Kidney (tissue), 14 donors: ENCODE data around the gene OGFOD2. TPM values are rescaled to one million over a fixed set of nuclear protein-coding genes. Genes with fewer than 3 reads are reported as not detected.
"Not testable (repeated sequence)": the region's sequence is repeated elsewhere in the genome, so short reads cannot be mapped to it uniquely, and the experiment has no call there.

Source experiments
- DNase-seq, 5 donors: peaks; one replicate each; pipeline ENCODE4 v3.0.0-alpha.2; 2013 to 2020
- FAIRE-seq: peaks from 2 replicates; lab custom pipeline; 2012; peaks lifted over from hg19 to GRCh38; lab: Jason Lieb, UNC
- H3K27ac ChIP-seq, 2 donors: one replicate each; pipeline ENCODE4 v1.7.0; 2013; ENCODE audit warnings: low read depth in 2 of 2, low read length in 2 of 2, inconsistent platforms in 1 of 2
- H3K27me3 ChIP-seq: one replicate; pipeline ENCODE4 v1.7.1; 2013; ENCODE audit warnings: low read length, inconsistent platforms; ENCODE audit not compliant: control insufficient read depth, insufficient read depth
- H3K36me3 ChIP-seq, 3 donors: one replicate each; pipeline versions ENCODE4 v1.7.0 to v1.7.1; 2013; ENCODE audit warnings: low read length in 3 of 3, control low read depth in 1 of 3, inconsistent platforms in 1 of 3; ENCODE audit not compliant: insufficient read depth in 3 of 3, control insufficient read depth in 2 of 3
- H3K4me1 ChIP-seq, 3 donors: one replicate each; pipeline versions ENCODE4 v1.7.0 to v1.7.1; 2013; ENCODE audit warnings: low read length in 3 of 3, inconsistent platforms in 1 of 3, low read depth in 1 of 3; ENCODE audit not compliant: control insufficient read depth in 2 of 3, insufficient read depth in 2 of 3
- H3K4me3 ChIP-seq, 3 donors: one replicate each; pipeline versions ENCODE4 v1.7.0 to v1.8.1; 2013; ENCODE audit warnings: low read length in 3 of 3, control low read depth in 1 of 3, inconsistent platforms in 1 of 3
- H3K9ac ChIP-seq, 3 donors: one replicate each; pipeline versions ENCODE4 v1.7.0 to v1.7.1; 2013; ENCODE audit warnings: low read length in 3 of 3, control low read depth in 1 of 3, inconsistent platforms in 1 of 3
- H3K9me3 ChIP-seq, 3 donors: one replicate each; pipeline versions ENCODE4 v1.7.0 to v1.7.1; 2013; ENCODE audit warnings: low read length in 3 of 3, control low read depth in 1 of 3, inconsistent platforms in 1 of 3; ENCODE audit not compliant: control insufficient read depth in 2 of 3, insufficient read depth in 1 of 3
- intact Hi-C: fragments of 100-400 bp; cut with DNase I; formaldehyde crosslinking; loops from one replicate; pipeline ENCODE4 v1.11.1; 2022
- polyA plus RNA-seq: library from polyadenylated mRNA; stranded (reverse); fragments of 350-450 nt; fragmentation: Illumina TruSeq; extraction: RNeasy Lipid Tissue Mini Kit (QIAGEN cat#74804); gene quantifications from one replicate; pipeline ENCODE4 v1.2.3, GENCODE V29; 2014; ENCODE audit warnings: low read depth, low replicate concordance; ENCODE audit not compliant: insufficient read depth
- total RNA-seq: library from RNA; stranded (reverse); fragmentation: NEBNext Ultra II Directional; extraction: Animal tissue kit (Norgen Biotek cat#: 25700); gene quantifications from one replicate; pipeline ENCODE4 v1.2.1, GENCODE V29; 2021
- TF ChIP-seq, protein P1 (sequence below): IDR thresholded peaks from 3 replicates; pipeline ENCODE4 v1.5.1; 2012; ENCODE audit warnings: mild to moderate bottlenecking, moderate library complexity, borderline replicate concordance; ENCODE audit not compliant: insufficient read depth; ENCODE audit errors: extremely low read depth
- donor health status: control.
- donor health status: control.
- donor health status: control.
- donor health status: control.
- donor health status: control.
- donor health status: DM: yes; HTN: yes; CAD: no.
- donor health status: Normal renal cell carcinoma (clear cell type).

The OGFOD2 gene
- total and polyA plus RNA-seq, 2 donors from 2014 or later = 22.9 to 27.5 TPM

DNA sequence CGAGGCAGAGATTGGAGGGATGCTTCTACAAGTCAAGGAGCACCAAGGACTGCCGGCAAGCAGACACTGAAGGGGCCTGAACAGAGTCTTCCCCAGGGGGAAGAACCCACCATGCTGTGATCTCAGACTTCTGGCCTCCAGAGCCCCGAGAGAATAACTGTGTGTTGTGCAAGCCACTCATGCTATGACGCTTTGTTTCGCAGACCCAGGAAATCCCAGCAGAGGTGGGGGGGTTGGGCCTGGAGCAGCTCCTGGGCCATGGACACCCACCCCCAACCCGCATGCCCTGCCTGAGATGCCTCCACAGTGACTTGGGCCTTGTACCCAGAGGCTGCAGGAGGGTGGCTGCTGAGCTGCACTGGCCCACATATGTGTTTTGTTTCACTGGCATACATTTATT lies 36.7 kb downstream of the OGFOD2 start:
- intact Hi-C loops = no loop called here
- Histone ChIP-seq H3K27me3 (no peaks in the 10 kb centered on the region), H3K4me3 (no peak overlapping the region), H3K27ac (no peak overlapping the region), H3K9ac (no peak overlapping the region), H3K9me3 (no peaks in the 10 kb centered on the region), H3K4me1 (no peaks in the 10 kb centered on the region), H3K36me3 (peaks cover 0 to 13% (median 5%) of the 10 kb centered on the region in 3 donors)
- TF ChIP-seq, protein P1, sequence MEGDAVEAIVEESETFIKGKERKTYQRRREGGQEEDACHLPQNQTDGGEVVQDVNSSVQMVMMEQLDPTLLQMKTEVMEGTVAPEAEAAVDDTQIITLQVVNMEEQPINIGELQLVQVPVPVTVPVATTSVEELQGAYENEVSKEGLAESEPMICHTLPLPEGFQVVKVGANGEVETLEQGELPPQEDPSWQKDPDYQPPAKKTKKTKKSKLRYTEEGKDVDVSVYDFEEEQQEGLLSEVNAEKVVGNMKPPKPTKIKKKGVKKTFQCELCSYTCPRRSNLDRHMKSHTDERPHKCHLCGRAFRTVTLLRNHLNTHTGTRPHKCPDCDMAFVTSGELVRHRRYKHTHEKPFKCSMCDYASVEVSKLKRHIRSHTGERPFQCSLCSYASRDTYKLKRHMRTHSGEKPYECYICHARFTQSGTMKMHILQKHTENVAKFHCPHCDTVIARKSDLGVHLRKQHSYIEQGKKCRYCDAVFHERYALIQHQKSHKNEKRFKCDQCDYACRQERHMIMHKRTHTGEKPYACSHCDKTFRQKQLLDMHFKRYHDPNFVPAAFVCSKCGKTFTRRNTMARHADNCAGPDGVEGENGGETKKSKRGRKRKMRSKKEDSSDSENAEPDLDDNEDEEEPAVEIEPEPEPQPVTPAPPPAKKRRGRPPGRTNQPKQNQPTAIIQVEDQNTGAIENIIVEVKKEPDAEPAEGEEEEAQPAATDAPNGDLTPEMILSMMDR = no peak
- FAIRE-seq (no peak), DNase-seq (no peak)

GRCh38 chr12:123013185-123014095 lies 38.4 kb downstream of the OGFOD2 start:
- Histone ChIP-seq H3K4me1 (no peaks in the 10 kb centered on the region), H3K36me3 (peaks cover 0 to 9% (median 0%) of the 10 kb centered on the region in 3 donors), H3K9me3 (no peaks in the 10 kb centered on the region), H3K4me3 (no peak overlapping the region), H3K27me3 (no peaks in the 10 kb centered on the region), H3K27ac (no peak overlapping the region), H3K9ac (no peak overlapping the region)
- FAIRE-seq = no peak
- intact Hi-C loops = no loop called here
- TF ChIP-seq, protein P1 = no peak
- DNase-seq = no peak

- H3K4me3 ChIP-seq, FAIRE-seq, intact Hi-C loops: not testable (repeated sequence)
These were observed 39.4 kb downstream of the OGFOD2 start for GRCh38 chr12:123014473-123014872.

DNA sequence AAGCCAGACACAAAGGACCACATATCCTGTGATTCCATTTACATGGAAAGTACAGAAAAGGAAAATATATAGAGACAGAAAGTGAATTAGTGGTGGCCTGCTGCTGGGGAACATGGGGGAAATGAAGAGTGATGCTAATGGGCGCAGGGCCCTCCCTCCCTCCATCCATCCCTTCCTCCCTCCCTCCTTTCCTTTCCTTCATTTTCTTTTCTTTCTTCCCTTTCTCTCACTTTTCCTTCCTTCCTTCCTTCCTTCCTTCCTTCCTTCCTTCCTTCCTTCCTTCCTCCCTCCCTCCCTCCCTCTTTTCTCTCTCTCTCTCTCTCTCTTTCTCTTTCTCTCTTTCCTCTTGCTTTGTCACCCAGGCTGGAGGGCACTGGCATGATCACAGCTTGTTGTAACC lies 42.7 kb downstream of the OGFOD2 start:
- H3K27ac ChIP-seq = no peak overlapping the region
- DNase-seq (no peak), FAIRE-seq (no peak)
- no peak overlapping the region for H3K9ac ChIP-seq
- H3K36me3 ChIP-seq = no peaks in the 10 kb centered on the region
- H3K4me1 ChIP-seq = no peaks in the 10 kb centered on the region
- no peaks in the 10 kb centered on the region for H3K9me3 ChIP-seq
- H3K4me3 ChIP-seq = no peak overlapping the region
- intact Hi-C loops = no loop called here
- TF ChIP-seq, protein P1 = no peak
- no peaks in the 10 kb centered on the region for H3K27me3 ChIP-seq

More at GRCh38 chr12:123014473-123014872, 39.4 kb downstream of the OGFOD2 start:
- H3K36me3 ChIP-seq, H3K9me3 ChIP-seq, H3K27me3 ChIP-seq, H3K27ac ChIP-seq, H3K4me1 ChIP-seq, DNase-seq, H3K9ac ChIP-seq: not testable (repeated sequence)
